HG03354 (cell line): ENCODE measurements around the gene LIF.

Experiments
- ATAC-seq: cut with Tn5 transposase; IDR thresholded peaks from one replicate; pipeline ENCODE4 v1.9.1; 2021; ENCODE audit warnings: mild to moderate bottlenecking; ENCODE audit not compliant: unreplicated experiment, poor library complexity, severe bottlenecking

Gene LIF

GRCh38 chr22:30232716-30233218 lies 13.8 kb downstream of the LIF start:
- no peak for ATAC-seq

- ATAC-seq = no peak
Measured at GRCh38 chr22:30230787-30231461, 15.6 kb downstream of the LIF start.

DNA sequence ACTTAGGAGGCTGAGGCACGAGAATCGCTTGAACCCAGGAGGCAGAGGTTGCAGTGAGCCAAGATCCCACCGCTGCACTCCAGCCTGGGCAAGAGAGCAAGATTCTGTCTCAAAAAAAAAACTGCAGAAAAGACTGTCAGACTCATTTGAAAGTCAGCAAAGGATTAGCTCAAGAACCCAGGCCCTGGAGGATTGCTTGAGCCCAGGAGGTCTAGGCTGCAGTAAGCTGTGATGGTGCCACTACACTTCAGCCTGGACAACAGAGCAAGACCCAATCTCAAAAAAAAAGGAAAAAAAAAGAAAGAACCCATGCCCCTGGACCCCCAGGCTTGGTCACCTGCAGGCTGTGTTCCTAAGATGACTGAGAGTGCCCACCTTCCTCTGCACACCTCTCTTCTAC lies 16.2 kb downstream of the LIF start:
- ATAC-seq = no peak

- no peak for ATAC-seq
Measured at GRCh38 chr22:30228509-30229359, 17.8 kb downstream of the LIF start.

DNA sequence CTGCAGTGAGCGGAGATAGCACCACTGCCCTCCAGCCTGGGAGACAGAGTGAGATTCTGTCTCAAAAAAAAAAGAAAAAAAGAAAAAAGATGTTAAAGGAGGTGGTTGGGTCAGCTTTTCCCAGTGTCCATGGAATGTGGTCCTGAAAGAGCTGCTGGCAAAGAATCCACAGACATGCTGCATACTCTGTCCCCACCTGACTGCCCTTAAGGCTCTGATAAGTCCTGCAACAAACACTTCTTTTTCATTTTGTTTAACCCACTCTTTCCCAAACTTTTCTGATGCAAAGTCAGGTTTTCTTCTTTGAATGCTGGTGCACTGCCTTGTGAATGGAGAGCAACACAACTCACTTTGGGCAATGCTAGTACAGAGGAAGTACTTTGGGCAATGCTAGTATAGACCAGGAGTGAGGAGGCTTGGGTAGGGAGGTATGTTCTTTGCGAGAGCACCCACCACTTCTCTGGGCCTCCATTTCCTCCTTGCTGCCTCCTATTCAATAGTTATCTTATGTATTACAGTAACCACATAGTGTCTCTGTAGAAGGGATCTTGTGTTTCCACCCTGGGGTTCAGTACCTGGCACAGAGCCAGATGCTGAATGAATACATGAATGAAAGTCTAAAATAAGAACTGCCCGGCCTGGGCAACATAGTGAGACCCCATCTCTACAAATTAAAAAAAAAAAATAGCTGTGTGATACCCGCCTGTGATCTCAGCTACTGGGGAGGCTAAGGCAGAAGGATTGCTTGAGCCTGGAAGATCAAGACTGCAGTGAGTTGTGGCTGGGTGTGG lies 18.9 kb downstream of the LIF start:
- no peak for ATAC-seq

DNA sequence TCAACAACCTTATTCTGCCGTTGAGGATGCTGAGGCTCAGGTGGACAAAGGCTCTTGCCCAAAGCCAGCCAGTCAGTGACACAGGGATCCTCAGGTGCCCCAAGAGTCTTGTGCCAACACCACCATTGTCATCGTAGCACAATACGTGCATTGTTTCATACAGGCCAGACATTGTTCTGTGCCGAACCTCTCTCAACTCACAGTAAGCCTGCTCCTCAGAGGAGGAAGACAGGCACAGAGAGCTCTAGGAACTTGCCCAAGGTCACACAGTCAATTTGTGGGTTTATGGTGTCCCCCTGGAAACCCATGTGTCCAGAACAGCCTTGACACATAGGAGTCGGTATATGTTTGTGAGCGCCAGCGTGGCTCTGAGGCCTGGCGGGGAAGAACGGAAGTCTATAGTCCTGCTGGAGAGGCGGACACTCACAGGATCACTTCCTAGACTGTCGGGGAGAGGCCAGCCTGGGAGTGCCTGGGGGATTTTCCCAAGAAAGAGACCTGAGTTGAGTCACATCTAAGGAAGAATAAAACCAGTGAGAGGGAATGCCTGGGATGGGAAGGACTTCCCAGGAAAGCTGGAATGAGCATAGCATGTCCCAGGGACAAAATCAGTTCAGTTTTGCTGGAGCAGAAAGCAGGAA lies 20.2 kb downstream of the LIF start:
- no peak for ATAC-seq

- ATAC-seq = no peak
Measured at GRCh38 chr22:30225220-30225927, 21.2 kb downstream of the LIF start.

- no peak for ATAC-seq
Measured at GRCh38 chr22:30224161-30224857, 22.2 kb downstream of the LIF start.

DNA sequence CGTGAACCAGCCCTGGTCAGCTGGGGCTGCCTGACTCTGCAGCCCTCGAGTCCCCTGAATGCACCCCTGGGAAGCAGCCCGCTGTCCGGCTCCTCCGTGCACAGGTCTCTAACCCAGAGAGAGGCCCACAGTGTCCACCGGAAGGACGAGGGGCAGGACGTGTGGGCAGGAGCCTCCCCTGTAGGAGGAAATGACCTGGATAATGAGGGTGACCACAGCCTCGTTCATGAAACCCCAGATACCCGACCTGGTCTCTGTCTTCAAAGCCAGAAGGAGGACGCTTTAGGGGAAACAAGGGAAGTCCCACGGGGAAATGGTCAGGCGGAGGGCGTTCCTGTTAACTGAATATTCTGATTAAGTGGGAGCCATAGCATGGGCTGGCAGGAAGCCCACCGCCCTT lies 23.3 kb downstream of the LIF start:
- no peak for ATAC-seq

- ATAC-seq = no peak
Measured at GRCh38 chr22:30222321-30222720, 24.2 kb downstream of the LIF start.

DNA sequence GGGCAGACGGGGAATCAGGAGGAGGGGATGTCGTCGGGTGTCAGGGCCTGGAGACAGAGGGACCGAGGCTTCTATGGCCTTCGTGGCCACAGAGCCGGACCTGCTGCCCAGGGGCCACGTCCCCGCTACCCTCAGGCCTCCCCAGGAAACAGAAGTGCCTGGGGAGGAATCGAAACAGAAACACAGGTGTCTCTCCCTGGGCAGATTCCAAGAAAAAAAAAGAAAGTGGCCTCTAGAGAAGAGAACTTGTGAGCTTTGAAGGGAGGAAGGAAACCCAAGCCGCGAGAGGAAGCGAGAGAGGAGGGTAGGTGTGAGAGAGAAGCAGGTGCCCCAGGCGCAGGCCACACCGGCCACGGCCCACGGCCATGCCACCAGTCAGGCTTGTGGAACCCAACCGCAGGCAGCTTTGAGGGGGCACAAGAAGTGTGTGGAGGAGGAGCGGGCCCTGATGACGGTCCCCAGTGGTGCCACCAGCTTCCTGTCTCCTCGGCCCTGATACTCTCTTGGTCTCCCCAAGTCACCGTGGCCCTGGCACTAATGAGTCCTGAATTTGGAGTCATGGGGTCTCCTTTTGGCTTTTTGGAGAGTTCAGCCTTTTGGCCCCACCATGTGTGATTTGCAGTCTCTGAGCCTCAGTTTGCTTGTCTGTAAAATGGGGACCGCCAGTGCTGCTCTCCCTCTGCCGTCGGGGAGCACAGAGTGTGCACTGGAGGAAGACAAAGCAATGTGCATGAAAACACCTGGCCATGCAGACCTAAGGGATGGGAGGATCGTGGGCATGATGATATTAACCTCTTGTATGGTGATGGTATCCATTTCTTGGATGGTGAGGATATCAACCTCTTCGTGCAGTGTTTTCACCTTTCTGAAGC lies 25.2 kb downstream of the LIF start:
- no peak for ATAC-seq

DNA sequence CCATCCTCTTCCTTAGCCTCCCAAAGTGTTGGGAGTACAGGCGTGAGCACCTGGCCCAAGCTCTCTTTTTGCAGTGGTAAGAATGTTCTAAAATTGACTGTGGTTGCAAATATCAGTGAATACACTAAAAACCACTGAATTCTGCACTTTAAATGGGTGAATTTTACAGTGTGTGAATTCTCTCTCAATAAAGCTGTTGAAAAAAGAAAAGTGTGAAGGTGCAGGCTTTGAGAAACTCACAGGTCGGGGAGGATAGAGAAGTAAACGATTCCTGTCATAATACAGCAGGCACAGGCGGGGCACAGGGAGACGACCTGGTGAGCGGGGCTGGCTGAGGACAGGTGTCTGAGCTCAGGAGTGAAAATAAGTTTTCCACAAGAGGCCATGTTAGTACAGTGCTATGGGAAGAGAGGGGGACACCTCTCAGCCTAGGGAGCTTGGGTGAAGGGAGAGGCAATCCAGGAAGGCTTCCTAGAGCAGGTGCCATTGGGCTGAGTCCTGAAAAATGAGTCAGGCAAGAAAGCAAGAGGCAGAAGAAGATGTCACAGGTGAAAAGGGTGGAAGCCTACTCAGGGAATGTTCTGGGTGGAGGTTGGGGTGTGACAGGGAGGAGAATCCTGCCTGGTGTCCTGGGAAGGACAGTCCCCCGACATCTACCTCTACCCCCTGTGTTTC lies 26.1 kb downstream of the LIF start:
- ATAC-seq = no peak

DNA sequence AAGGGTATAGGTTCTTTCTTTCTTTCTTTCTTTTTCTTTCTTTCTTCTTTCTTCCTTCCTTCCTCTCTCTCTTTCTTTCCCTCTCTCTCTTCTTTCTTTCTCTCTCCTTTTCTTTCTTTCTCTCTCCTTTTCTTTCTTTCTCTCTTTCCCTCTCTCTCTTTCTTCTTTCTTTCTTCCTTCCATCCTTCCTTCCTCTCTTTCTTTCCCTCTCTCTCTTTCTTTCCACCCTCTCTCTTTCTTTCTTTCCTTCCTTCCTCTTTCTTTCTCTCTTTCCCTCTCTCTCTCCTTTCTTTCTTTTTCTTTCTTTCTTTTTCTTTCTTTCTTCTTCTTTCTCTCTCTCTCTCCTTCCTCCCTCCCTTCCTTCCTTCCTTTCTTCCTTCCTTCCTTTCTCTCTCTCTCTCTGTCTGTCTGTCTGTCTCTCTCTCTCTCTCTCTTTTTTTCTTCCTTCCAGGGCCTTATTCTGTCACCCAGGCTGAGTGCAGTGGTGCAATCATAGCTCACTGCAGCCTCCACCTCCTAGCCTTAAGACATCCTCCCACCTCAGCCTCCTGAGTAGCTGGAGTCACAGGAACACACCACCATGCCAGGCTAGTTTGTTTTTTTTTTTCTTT lies 26.8 kb downstream of the LIF start:
- no peak for ATAC-seq

- ATAC-seq = no peak
Measured at GRCh38 chr22:30219049-30219654, 27.4 kb downstream of the LIF start.

DNA sequence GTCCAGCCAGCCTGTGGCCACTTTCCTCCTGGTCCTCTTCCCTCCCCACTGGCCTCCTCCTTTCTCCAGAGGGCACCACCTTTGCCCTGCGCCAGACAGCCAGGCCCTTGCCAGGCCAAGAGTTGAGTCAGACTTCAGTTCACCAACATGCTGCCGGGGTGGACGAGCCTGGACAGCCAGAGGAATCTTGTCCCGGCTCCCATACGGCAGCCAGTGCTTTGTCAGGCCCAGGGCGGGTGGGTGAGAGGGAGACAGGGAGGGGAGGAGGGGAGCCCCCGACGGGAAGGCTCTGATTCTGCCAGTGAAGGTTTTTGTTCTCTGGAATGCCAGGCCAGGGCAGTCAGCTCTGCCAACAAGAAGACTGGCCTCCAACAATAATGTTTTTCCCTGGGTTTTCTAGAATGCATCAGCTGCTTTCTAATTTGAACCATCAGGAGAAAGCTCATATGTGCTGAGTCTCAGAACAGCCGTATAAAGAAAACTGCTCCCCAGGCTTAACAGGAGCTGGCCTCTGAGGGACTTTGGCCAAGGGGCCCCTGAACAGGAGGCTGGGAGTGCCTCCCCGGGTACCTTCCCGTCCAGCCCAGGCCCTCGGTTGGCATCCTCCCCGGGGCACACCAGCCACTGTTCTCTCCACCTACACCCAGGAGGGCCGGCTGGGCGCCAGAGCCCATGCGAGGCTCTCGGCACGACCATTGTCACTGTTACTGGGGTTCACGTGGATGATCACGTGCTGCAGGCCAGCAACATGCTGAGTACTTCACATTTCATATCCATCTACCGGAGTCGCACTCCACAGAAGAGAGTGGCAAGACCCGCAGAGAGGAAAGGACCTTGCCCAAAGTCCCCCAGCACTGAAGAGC lies 28.6 kb downstream of the LIF start:
- no peak for ATAC-seq

DNA sequence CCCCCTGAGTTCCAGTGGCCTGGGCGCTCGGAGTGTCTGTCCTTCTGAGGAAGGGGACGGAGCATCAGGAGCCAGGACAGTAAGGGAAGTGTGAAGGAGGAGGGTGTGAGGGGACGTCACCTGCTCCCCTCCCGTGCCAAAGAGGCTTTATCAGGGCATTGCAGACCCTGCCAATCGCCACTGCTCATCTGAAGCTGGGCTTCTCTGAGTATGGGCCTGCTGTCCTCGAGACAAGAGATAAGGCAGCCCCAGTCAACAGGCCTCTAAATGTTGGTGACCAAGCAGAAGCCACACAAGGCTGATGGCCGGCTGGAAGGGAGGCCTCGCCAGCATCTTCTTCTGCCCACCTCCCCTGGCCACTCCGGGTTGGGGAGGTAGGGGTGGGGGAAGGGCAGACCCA lies 29.8 kb downstream of the LIF start:
- ATAC-seq = no peak
